KMS-11 (cell line): ENCODE measurements around the gene CDH13.

Experiments used
- H2AFZ ChIP-seq: fragments of 200-600 bp; sonication (generic); 2 replicates; pipeline ENCODE4 v1.6.1; 2016; ENCODE audit warnings: antibody characterized with exemption, mixed run types, low read depth
- H3K27ac ChIP-seq: fragments of 200-600 bp; sonication (generic); 2 replicates; pipeline ENCODE4 v1.6.1; 2016; ENCODE audit warnings: mild to moderate bottlenecking, mixed run types
- H3K27me3 ChIP-seq: fragments of 200-600 bp; sonication (generic); 2 replicates; pipeline ENCODE4 v1.6.1; 2017; ENCODE audit warnings: mild to moderate bottlenecking, low read depth, mixed run types, moderate library complexity; ENCODE audit not compliant: insufficient read depth
- H3K36me3 ChIP-seq: fragments of 200-600 bp; sonication (generic); 2 replicates; pipeline ENCODE4 v1.6.1; 2017; ENCODE audit warnings: mild to moderate bottlenecking, mixed run types; ENCODE audit not compliant: insufficient read depth
- H3K4me1 ChIP-seq: fragments of 200-600 bp; sonication (generic); 2 replicates; pipeline ENCODE4 v1.6.1; 2016; ENCODE audit warnings: mild to moderate bottlenecking, low read depth, mixed run types; ENCODE audit not compliant: poor library complexity, severe bottlenecking
- H3K4me2 ChIP-seq: fragments of 200-600 bp; sonication (generic); 2 replicates; pipeline ENCODE4 v1.7.0; 2016; ENCODE audit warnings: mild to moderate bottlenecking, mixed run types
- H3K4me3 ChIP-seq: fragments of 200-600 bp; sonication (generic); IDR thresholded peaks from 2 replicates; pipeline ENCODE4 v1.6.1; 2017; ENCODE audit warnings: low read depth, low read length, mixed read lengths; ENCODE audit not compliant: insufficient read depth
- H3K79me2 ChIP-seq: fragments of 200-600 bp; sonication (generic); 2 replicates; pipeline ENCODE4 v1.6.1; 2016; ENCODE audit warnings: low read depth, mixed run types; ENCODE audit not compliant: insufficient read depth
- H3K9ac ChIP-seq: fragments of 200-600 bp; sonication (generic); 2 replicates; pipeline ENCODE4 v1.6.1; 2016; ENCODE audit warnings: mild to moderate bottlenecking, mixed run types
- H4K20me1 ChIP-seq: fragments of 200-600 bp; sonication (generic); 2 replicates; pipeline ENCODE4 v1.6.1; 2016; ENCODE audit warnings: mild to moderate bottlenecking, mixed run types; ENCODE audit not compliant: insufficient read depth
- CTCF ChIP-seq: fragments of 200-600 bp; sonication (generic); conservative IDR thresholded peaks from 2 replicates; pipeline ENCODE4 v1.6.1; 2017; ENCODE audit warnings: low read depth, mild to moderate bottlenecking, antibody characterized with exemption, low read length, moderate library complexity, mixed read lengths

CDH13 gene

DNA sequence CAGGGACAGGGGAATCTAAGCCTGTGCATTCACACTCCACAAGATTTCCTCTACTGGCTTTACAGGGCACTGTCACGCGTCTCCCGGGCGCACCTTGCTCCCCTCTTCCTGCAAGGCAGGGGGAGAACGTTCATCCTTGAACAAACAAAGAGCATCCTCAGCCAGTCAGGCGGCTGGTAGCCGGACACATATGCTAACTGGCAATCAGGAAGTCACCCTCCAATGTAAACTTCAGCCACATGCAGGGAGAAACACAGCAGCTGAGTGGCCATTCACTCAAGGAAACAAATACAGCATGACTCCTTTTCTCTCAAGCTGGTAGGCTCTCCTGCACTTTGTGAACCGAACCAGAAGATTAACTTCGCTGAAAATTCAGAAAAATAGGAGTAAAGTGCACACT lies 1170.2 kb downstream of the CDH13 start:
- H3K27me3 ChIP-seq, result no peaks in the 10 kb centered on the region
- no peak overlapping the region for H2AFZ ChIP-seq
- no peaks in the 10 kb centered on the region for H3K4me1 ChIP-seq
- H3K79me2 ChIP-seq, result no peaks in the 10 kb centered on the region
- no peaks in the 10 kb centered on the region for H3K36me3 ChIP-seq
- no peak overlapping the region for H3K4me3 ChIP-seq
- H3K27ac ChIP-seq, result no peak overlapping the region
- no peaks in the 10 kb centered on the region for H4K20me1 ChIP-seq
- H3K4me2 ChIP-seq, result no peak overlapping the region
- no peak for TF ChIP-seq CTCF
- H3K9ac ChIP-seq, result no peak overlapping the region

DNA sequence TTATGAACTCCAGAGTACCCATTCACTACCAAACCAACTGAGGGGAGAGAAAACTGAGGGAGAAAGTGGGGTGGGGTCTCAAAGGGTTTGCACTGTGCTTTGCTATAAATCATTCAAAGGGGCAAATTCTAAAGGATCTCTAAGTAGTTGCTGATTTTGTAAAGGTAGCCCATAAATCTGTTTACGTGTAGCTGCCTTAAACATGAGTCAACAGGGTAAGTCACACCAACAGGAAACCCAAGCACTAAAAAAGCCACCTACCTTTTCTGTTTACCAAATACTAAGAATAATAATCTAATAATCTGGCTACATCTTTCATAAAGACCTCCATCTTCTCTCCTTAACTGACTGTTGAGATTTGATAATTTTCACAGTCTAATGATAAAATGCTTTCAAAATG lies 1172.6 kb downstream of the CDH13 start:
- Histone ChIP-seq H3K79me2 (no peaks in the 10 kb centered on the region), H3K4me1 (no peaks in the 10 kb centered on the region), H3K27me3 (no peaks in the 10 kb centered on the region), H3K9ac (no peak overlapping the region), H3K27ac (no peak overlapping the region), H3K4me2 (no peak overlapping the region), H2AFZ (no peak overlapping the region), H4K20me1 (no peaks in the 10 kb centered on the region), H3K36me3 (no peaks in the 10 kb centered on the region), H3K4me3 (no peak overlapping the region)
- TF ChIP-seq CTCF, result no peak

GRCh38 chr16:83802135-83802534 lies 1175.4 kb downstream of the CDH13 start:
- Histone ChIP-seq H3K36me3 (no peaks in the 10 kb centered on the region), H2AFZ (no peak overlapping the region), H3K4me2 (no peak overlapping the region), H4K20me1 (no peaks in the 10 kb centered on the region), H3K4me3 (no peak overlapping the region), H3K27me3 (no peaks in the 10 kb centered on the region), H3K4me1 (no peaks in the 10 kb centered on the region), H3K9ac (no peak overlapping the region), H3K79me2 (no peaks in the 10 kb centered on the region), H3K27ac (no peak overlapping the region)
- no peak for TF ChIP-seq CTCF

GRCh38 chr16:83802554-83803205 lies 1175.9 kb downstream of the CDH13 start:
- no peak overlapping the region for H3K4me2 ChIP-seq
- H2AFZ ChIP-seq, result no peak overlapping the region
- no peaks in the 10 kb centered on the region for H4K20me1 ChIP-seq
- no peaks in the 10 kb centered on the region for H3K79me2 ChIP-seq
- H3K36me3 ChIP-seq, result no peaks in the 10 kb centered on the region
- no peak for TF ChIP-seq CTCF
- H3K27me3 ChIP-seq, result no peaks in the 10 kb centered on the region
- H3K4me1 ChIP-seq, result no peaks in the 10 kb centered on the region
- H3K4me3 ChIP-seq, result no peak overlapping the region
- H3K9ac ChIP-seq, result no peak overlapping the region
- no peak overlapping the region for H3K27ac ChIP-seq
